GM23338 (cell line): Measurements from ENCODE around the gene CCDC9B. TPM values are rescaled to one million over a fixed set of nuclear protein-coding genes. Genes with fewer than 3 reads are reported as not detected.

Source experiments
- ATAC-seq: fragments of 200-7000 bp; cut with Tn5 transposase; 3 replicates; pipeline ENCODE4 v1.9.1; 2020
- DNase-seq: peaks from one replicate; pipeline ENCODE4 v3.0.0-alpha.2; 2015; ENCODE audit warnings: low spot score
- H2AFZ ChIP-seq: fragments of 200-600 bp; sonication (generic); 2 replicates; pipeline ENCODE4 v1.8.0; 2016; ENCODE audit warnings: antibody characterized with exemption, mild to moderate bottlenecking, moderate library complexity
- H3F3A ChIP-seq: fragments of 200-600 bp; sonication (generic); replicated peaks from 2 replicates; pipeline ENCODE4 v1.8.0; 2017; ENCODE audit warnings: antibody characterized with exemption, mixed run types, low read depth
- H3K27ac ChIP-seq: fragments of 200-600 bp; sonication (generic); 2 replicates; pipeline ENCODE4 v1.6.1; 2016; ENCODE audit warnings: low read depth
- H3K27me3 ChIP-seq: fragments of 200-600 bp; sonication (generic); 2 replicates; pipeline ENCODE4 v1.8.0; 2016; ENCODE audit warnings: mild to moderate bottlenecking, mixed run types, moderate library complexity; ENCODE audit not compliant: insufficient read depth
- H3K36me3 ChIP-seq: fragments of 200-600 bp; sonication (generic); 2 replicates; pipeline ENCODE4 v1.8.0; 2016; ENCODE audit warnings: mild to moderate bottlenecking; ENCODE audit not compliant: insufficient read depth
- H3K4me1 ChIP-seq: fragments of 200-600 bp; sonication (generic); 2 replicates; pipeline ENCODE4 v1.8.0; 2016; ENCODE audit warnings: mild to moderate bottlenecking, moderate library complexity; ENCODE audit not compliant: insufficient read depth
- H3K4me2 ChIP-seq: fragments of 200-600 bp; sonication (generic); 2 replicates; pipeline ENCODE4 v1.7.1; 2017; ENCODE audit warnings: mixed run types
- H3K4me3 ChIP-seq: fragments of 200-600 bp; sonication (generic); 2 replicates; pipeline ENCODE4 v1.6.1; 2016; ENCODE audit warnings: mixed run types
- H3K79me2 ChIP-seq: fragments of 200-600 bp; sonication (generic); replicated peaks from 2 replicates; pipeline ENCODE4 v1.8.0; 2017; ENCODE audit warnings: mild to moderate bottlenecking; ENCODE audit not compliant: insufficient read depth
- H3K9me2 ChIP-seq: fragments of 200-600 bp; sonication (generic); 2 replicates; pipeline ENCODE4 v1.8.0; 2017; ENCODE audit not compliant: insufficient read depth
- H4K20me1 ChIP-seq: fragments of 200-600 bp; sonication (generic); replicated peaks from 2 replicates; pipeline ENCODE4 v1.8.0; 2017; ENCODE audit warnings: mild to moderate bottlenecking; ENCODE audit not compliant: insufficient read depth
- H3K27ac Mint-ChIP-seq: 2 replicates; pipeline ENCODE4 v1.8.0; 2020; ENCODE audit warnings: inconsistent platforms, mild to moderate bottlenecking, moderate library complexity, mixed read lengths
- H3K27me3 Mint-ChIP-seq: 3 replicates; pipeline ENCODE4 v1.8.0; 2022; ENCODE audit warnings: low read depth, mild to moderate bottlenecking, moderate library complexity, mixed read lengths, inconsistent platforms; ENCODE audit not compliant: insufficient read depth, poor library complexity
- H3K36me3 Mint-ChIP-seq: 3 replicates; pipeline ENCODE4 v1.8.0; 2021; ENCODE audit warnings: low read depth, mild to moderate bottlenecking, inconsistent platforms, moderate library complexity, mixed read lengths
- H3K4me1 Mint-ChIP-seq: 3 replicates; pipeline ENCODE4 v1.8.0; 2020; ENCODE audit warnings: mild to moderate bottlenecking, inconsistent platforms, mixed read lengths
- H3K4me3 Mint-ChIP-seq: 3 replicates; pipeline ENCODE4 v1.8.0; 2021; ENCODE audit warnings: moderate library complexity, mild to moderate bottlenecking, inconsistent platforms, mixed read lengths
- H3K9me3 Mint-ChIP-seq: 3 replicates; pipeline ENCODE4 v1.8.0; 2020; ENCODE audit warnings: moderate library complexity, mild to moderate bottlenecking, inconsistent platforms, mixed read lengths
- CREB1 ChIP-seq: fragments of 250-450 bp; sonication (Bioruptor Pico); IDR thresholded peaks from 2 replicates; pipeline ENCODE4 v1.5.0; 2020; ENCODE audit warnings: low read depth, mild to moderate bottlenecking, moderate library complexity
- EZH2 ChIP-seq: fragments of 200-600 bp; sonication (generic); IDR thresholded peaks from one replicate; pipeline ENCODE4 v1.8.0; 2017; ENCODE audit warnings: antibody characterized with exemption, mild to moderate bottlenecking, low read depth; ENCODE audit not compliant: unreplicated experiment
- EZH2phosphoT487 ChIP-seq: fragments of 200-600 bp; sonication (generic); IDR thresholded peaks from one replicate; pipeline ENCODE4 v1.8.1; 2018; ENCODE audit warnings: antibody characterized with exemption; ENCODE audit not compliant: unreplicated experiment
- JUNB ChIP-seq: IDR thresholded peaks from one replicate; pipeline ENCODE4 v1.6.1; 2016; ENCODE audit warnings: antibody characterized with exemption; ENCODE audit not compliant: unreplicated experiment
- NANOG ChIP-seq: IDR thresholded peaks from 2 replicates; pipeline ENCODE4 v1.6.1; 2016; ENCODE audit warnings: antibody characterized with exemption, borderline replicate concordance
- POLR2AphosphoS5 ChIP-seq: IDR thresholded peaks from 2 replicates; pipeline ENCODE4 v1.6.1; 2016; ENCODE audit warnings: antibody characterized with exemption, low read depth
- STAT1 ChIP-seq: IDR thresholded peaks from one replicate; pipeline ENCODE4 v1.6.1; 2016; ENCODE audit warnings: antibody characterized with exemption; ENCODE audit not compliant: unreplicated experiment
- ZNF114 ChIP-seq: fragments of 250-450 bp; sonication (Bioruptor Pico); IDR thresholded peaks from 2 replicates; pipeline ENCODE4 v1.5.0; 2020; ENCODE audit warnings: mild to moderate bottlenecking, moderate library complexity
- ZNF331 ChIP-seq: fragments of 250-450 bp; sonication (Bioruptor Pico); IDR thresholded peaks from 2 replicates; pipeline ENCODE4 v1.5.0; 2020; ENCODE audit warnings: low read depth, mild to moderate bottlenecking, moderate library complexity
- polyA plus RNA-seq: library from polyadenylated mRNA; unstranded; fragments of >200 nt; fragmentation: Nextera tagmentation; extraction: Ambion mirVana; gene quantifications from 2 replicates; pipeline ENCODE4 v1.2.1, GENCODE V29; 2016
- total RNA-seq: library from RNA; depleted of rRNA; stranded (reverse); fragments of >200 nt; shearing (Covaris generic); gene quantifications from 2 replicates; pipeline ENCODE4 v1.2.3, GENCODE V29; 2014
- TF ChIP-seq, protein P1 (sequence below): IDR thresholded peaks from one replicate; pipeline ENCODE4 v1.6.1; 2018; ENCODE audit warnings: antibody characterized with exemption; ENCODE audit not compliant: unreplicated experiment
- TF ChIP-seq, protein P2 (sequence below): IDR thresholded peaks from 2 replicates; pipeline ENCODE4 v1.6.1; 2016; ENCODE audit warnings: antibody characterized with exemption
- TF ChIP-seq, protein P3 (sequence below): fragments of 250-450 bp; sonication (Bioruptor Pico); IDR thresholded peaks from 2 replicates; pipeline ENCODE4 v1.5.0; 2020; ENCODE audit warnings: mild to moderate bottlenecking, moderate library complexity

The CCDC9B gene
- total and polyA plus RNA-seq, 2 experiments from 2014 or later, result 0.18 to 0.97 TPM

DNA sequence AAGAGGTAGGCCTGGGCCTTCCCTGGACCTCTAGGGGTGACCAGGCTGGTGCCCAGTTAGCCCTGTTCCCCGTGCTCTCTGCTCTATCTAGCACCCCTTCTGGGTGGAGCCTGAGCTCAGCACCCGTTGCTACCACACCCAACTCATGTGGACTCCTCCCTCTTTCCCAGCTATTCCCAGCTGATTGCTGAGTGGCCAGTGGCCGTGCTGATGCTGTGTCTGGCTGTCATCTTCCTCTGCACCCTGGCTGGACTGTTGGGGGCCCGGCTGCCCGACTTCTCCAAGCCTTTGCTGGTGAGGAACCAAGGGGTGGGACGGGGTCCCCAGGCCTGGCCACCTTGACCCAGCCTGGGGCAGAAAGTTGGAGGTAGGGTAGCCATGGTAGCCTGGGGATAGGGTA is 23.5 kb upstream of the CCDC9B start (continued):
- TF ChIP-seq NANOG (no peak), ZNF331 (CRISPR knock-in tag) (no peak), POLR2AphosphoS5 (no peak)
- TF ChIP-seq, protein P1, sequence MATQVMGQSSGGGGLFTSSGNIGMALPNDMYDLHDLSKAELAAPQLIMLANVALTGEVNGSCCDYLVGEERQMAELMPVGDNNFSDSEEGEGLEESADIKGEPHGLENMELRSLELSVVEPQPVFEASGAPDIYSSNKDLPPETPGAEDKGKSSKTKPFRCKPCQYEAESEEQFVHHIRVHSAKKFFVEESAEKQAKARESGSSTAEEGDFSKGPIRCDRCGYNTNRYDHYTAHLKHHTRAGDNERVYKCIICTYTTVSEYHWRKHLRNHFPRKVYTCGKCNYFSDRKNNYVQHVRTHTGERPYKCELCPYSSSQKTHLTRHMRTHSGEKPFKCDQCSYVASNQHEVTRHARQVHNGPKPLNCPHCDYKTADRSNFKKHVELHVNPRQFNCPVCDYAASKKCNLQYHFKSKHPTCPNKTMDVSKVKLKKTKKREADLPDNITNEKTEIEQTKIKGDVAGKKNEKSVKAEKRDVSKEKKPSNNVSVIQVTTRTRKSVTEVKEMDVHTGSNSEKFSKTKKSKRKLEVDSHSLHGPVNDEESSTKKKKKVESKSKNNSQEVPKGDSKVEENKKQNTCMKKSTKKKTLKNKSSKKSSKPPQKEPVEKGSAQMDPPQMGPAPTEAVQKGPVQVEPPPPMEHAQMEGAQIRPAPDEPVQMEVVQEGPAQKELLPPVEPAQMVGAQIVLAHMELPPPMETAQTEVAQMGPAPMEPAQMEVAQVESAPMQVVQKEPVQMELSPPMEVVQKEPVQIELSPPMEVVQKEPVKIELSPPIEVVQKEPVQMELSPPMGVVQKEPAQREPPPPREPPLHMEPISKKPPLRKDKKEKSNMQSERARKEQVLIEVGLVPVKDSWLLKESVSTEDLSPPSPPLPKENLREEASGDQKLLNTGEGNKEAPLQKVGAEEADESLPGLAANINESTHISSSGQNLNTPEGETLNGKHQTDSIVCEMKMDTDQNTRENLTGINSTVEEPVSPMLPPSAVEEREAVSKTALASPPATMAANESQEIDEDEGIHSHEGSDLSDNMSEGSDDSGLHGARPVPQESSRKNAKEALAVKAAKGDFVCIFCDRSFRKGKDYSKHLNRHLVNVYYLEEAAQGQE, result no peak
- TF ChIP-seq, protein P2, sequence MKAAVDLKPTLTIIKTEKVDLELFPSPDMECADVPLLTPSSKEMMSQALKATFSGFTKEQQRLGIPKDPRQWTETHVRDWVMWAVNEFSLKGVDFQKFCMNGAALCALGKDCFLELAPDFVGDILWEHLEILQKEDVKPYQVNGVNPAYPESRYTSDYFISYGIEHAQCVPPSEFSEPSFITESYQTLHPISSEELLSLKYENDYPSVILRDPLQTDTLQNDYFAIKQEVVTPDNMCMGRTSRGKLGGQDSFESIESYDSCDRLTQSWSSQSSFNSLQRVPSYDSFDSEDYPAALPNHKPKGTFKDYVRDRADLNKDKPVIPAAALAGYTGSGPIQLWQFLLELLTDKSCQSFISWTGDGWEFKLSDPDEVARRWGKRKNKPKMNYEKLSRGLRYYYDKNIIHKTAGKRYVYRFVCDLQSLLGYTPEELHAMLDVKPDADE, result no peak

DNA sequence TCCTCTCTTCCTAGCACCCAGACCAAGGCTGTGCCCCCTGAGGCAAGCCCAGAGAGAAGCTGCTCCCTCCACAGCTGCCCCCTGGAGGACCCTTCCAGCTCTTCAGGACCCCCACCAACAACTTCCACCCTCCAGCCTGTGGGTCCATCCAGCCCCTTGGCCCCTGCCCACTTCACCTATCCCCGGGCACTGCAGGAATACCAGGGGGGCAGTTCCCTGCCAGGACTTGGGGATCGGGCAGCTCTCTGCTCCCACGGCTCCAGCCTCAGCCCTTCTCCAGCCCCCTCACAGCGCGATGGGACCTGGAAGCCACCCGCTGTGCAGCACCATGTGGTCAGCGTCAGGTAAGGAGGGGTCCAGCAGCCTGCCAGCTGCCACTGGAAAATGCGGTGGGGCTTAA is 22.9 kb upstream of the CCDC9B start:
- H3K27me3 Mint-ChIP-seq, result peaks cover 26% of the 10 kb centered on the region
- H3K27me3 ChIP-seq, result peaks cover 31% of the 10 kb centered on the region
- no peak for TF ChIP-seq EZH2
- TF ChIP-seq, protein P2, result no peak
- no peak for TF ChIP-seq NANOG
- TF ChIP-seq, protein P3, sequence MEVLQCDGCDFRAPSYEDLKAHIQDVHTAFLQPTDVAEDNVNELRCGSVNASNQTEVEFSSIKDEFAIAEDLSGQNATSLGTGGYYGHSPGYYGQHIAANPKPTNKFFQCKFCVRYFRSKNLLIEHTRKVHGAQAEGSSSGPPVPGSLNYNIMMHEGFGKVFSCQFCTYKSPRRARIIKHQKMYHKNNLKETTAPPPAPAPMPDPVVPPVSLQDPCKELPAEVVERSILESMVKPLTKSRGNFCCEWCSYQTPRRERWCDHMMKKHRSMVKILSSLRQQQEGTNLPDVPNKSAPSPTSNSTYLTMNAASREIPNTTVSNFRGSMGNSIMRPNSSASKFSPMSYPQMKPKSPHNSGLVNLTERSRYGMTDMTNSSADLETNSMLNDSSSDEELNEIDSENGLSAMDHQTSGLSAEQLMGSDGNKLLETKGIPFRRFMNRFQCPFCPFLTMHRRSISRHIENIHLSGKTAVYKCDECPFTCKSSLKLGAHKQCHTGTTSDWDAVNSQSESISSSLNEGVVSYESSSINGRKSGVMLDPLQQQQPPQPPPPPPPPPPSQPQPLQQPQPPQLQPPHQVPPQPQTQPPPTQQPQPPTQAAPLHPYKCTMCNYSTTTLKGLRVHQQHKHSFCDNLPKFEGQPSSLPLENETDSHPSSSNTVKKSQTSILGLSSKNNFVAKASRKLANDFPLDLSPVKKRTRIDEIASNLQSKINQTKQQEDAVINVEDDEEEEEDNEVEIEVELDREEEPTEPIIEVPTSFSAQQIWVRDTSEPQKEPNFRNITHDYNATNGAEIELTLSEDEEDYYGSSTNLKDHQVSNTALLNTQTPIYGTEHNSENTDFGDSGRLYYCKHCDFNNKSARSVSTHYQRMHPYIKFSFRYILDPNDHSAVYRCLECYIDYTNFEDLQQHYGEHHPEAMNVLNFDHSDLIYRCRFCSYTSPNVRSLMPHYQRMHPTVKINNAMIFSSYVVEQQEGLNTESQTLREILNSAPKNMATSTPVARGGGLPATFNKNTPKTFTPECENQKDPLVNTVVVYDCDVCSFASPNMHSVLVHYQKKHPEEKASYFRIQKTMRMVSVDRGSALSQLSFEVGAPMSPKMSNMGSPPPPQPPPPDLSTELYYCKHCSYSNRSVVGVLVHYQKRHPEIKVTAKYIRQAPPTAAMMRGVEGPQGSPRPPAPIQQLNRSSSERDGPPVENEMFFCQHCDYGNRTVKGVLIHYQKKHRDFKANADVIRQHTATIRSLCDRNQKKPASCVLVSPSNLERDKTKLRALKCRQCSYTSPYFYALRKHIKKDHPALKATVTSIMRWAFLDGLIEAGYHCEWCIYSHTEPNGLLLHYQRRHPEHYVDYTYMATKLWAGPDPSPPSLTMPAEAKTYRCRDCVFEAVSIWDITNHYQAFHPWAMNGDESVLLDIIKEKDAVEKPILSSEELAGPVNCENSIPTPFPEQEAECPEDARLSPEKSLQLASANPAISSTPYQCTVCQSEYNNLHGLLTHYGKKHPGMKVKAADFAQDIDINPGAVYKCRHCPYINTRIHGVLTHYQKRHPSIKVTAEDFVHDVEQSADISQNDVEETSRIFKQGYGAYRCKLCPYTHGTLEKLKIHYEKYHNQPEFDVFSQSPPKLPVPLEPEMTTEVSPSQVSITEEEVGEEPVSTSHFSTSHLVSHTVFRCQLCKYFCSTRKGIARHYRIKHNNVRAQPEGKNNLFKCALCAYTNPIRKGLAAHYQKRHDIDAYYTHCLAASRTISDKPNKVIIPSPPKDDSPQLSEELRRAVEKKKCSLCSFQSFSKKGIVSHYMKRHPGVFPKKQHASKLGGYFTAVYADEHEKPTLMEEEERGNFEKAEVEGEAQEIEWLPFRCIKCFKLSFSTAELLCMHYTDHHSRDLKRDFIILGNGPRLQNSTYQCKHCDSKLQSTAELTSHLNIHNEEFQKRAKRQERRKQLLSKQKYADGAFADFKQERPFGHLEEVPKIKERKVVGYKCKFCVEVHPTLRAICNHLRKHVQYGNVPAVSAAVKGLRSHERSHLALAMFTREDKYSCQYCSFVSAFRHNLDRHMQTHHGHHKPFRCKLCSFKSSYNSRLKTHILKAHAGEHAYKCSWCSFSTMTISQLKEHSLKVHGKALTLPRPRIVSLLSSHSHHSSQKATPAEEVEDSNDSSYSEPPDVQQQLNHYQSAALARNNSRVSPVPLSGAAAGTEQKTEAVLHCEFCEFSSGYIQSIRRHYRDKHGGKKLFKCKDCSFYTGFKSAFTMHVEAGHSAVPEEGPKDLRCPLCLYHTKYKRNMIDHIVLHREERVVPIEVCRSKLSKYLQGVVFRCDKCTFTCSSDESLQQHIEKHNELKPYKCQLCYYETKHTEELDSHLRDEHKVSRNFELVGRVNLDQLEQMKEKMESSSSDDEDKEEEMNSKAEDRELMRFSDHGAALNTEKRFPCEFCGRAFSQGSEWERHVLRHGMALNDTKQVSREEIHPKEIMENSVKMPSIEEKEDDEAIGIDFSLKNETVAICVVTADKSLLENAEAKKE (CRISPR knock-in tag), result no peak
- TF ChIP-seq STAT1, result no peak
- TF ChIP-seq EZH2phosphoT487, result no peak
- TF ChIP-seq JUNB, result no peak
- TF ChIP-seq POLR2AphosphoS5, result no peak
- no peak for TF ChIP-seq ZNF114 (CRISPR knock-in tag)
- TF ChIP-seq CREB1 (CRISPR knock-in tag), result no peak

More for the DNA sequence above, 22.9 kb upstream of the CCDC9B start:
- Histone ChIP-seq H3K4me2 (no peak overlapping the region), H3K79me2 (no peaks in the 10 kb centered on the region), H3K4me3 (no peak overlapping the region), H3F3A (peaks cover 10% of the 10 kb centered on the region; the same call in 1 of the 2 replicates), H2AFZ (no peak overlapping the region), H4K20me1 (no peaks in the 10 kb centered on the region), H3K36me3 (no peaks in the 10 kb centered on the region), H3K4me1 (peaks cover 6% of the 10 kb centered on the region; the same call in 1 of the 2 replicates), H3K9me2 (no peaks in the 10 kb centered on the region), H3K27ac (no peak overlapping the region)
- ATAC-seq, result no peak
- Mint-ChIP-seq H3K4me3 (no peak overlapping the region), H3K27ac (no peak overlapping the region), H3K9me3 (peaks cover 3% of the 10 kb centered on the region; the same call in 2 of the 3 replicates), H3K36me3 (no peaks in the 10 kb centered on the region; the same call in 2 of the 3 replicates), H3K4me1 (peaks cover 14% of the 10 kb centered on the region)
- no peak for DNase-seq
